ENCODE data around the gene ASCL3.
"Not testable (repeated sequence)": the region's sequence is repeated elsewhere in the genome, so short reads cannot be mapped to it uniquely, and the experiment has no call there.

ASCL3 gene

DNA sequence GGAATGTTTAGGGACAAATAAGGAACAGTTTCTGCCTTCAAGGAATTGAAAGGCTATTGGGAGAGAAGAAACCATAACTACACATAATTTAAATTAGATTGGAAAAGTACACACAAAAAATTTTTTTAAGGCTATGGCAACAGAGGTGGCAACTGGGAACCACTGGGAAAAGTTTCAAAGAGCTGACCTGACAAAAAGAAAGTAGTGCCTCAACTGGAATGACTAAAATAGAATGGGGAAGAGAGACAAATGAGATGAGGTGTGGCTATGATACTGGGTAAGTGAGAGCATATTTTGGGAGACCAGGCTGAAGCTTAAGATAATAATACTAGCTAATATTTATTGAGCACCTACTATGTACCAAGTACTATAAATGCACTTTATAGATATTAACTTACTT, 34.7 kb downstream of the ASCL3 start:
- no peak for FAIRE-seq

DNA sequence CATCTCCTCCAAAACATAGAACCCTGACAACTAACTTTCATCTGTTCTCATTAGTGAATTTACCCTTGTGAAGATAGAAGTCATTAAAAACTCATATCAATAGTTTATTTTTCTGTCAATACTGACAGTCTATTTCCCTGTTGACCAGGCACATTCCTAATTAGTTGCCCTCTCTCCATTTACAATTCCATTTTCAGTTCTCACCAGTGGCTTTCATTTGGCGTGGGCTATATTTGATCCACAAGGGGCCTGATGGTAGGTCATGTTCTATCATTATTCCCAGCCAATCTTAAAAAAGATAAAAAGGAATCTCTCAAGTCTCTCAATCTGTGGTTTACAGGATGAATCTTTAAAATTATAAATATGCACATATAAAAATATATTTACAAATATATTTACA, 35.7 kb downstream of the ASCL3 start:
- FAIRE-seq, result no peak

DNA sequence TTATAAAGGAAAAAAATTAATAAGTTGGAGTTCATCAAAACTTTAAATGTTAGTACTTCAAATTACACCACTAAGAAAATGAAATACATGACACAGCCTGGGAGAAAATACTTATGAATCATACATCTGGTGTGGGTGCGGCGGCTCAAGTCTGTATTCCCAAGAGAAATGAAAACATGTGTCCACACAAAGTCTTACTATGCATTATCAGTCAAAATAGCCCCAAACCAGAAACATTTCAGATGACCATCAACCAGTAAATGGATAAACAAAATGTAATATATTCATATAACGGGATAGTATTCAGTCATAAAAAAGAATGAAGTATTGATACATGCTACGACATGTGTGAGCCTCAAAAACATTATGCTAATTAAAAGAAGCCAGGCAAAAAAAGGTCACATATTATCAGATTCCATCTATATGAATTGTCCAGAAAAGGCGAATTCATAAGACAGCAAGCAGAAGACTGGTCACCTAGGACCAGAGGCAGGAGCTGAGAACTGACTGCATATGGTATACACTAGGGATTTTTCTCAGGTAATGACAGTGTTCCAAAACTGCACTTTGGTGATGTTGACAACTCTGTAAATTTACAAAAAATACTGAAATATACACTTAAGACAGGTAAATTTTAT, 37.2 kb downstream of the ASCL3 start:
- FAIRE-seq, result no peak

DNA sequence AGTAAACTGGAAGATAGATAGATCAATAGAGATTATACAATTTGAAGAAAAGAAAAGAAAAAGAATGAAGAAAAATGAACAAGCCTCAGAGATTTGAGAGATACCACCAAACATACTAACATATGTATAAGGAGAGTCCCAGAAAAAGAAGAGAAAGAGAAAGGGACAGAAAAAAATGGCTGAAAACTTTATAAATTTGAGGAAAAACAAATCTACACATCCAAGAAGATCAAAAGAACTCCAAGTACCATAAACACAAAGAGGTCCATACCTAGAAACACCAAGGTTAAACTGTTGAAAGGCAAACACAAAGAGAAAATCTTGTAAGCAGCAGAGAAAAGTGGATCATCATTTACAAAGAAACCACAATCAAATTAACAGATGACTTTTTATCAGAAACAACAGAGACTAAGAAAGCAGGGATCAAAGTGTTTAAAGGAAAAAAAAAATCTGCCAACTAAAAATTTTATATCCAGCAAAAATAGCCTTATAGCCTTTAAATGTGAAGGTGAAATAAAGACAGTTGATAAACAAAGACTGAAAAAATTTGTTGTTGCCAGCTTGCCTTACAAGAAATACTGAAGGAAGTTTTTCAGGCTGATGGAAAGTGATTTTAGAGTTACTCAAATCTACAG, 43.6 kb downstream of the ASCL3 start:
- no peak for FAIRE-seq

DNA sequence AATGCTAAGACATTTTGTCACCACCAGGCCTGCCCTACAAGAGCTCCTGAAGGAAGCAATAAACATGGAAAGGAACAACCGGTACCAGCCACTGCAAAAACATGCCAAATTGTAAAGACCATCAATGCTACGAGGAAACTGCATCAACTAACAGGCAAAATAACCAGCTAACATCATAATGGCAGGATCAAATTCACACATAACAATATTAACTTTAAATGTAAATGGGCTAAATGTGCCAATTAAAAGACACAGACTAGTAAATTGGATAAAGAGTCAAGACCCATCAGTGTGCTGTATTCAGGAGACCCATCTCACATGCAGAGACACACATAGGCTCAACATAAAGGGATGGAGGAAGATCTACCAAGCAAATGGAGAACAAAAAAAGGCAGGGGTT, 51.6 kb downstream of the ASCL3 start:
- FAIRE-seq, result not testable (repeated sequence)
